Endodermal cell (in vitro differentiated cells): ENCODE measurements around the gene SSX5. TPM values are rescaled to one million over a fixed set of nuclear protein-coding genes. Genes with fewer than 3 reads are reported as not detected.
"Not testable (repeated sequence)": the region's sequence is repeated elsewhere in the genome, so short reads cannot be mapped to it uniquely, and the experiment has no call there.

Experiments used
- DNase-seq: peaks from one replicate; pipeline ENCODE4 v3.0.0-alpha.2; 2017
- H3K27ac ChIP-seq: 2 replicates; pipeline ENCODE4 v1.5.1; 2013; ENCODE audit warnings: mild to moderate bottlenecking, low read depth, low read length, moderate library complexity
- H3K27me3 ChIP-seq: 2 replicates; pipeline ENCODE4 v1.6.1; 2013; ENCODE audit warnings: mild to moderate bottlenecking, low read length, moderate library complexity; ENCODE audit not compliant: insufficient read depth, control insufficient read depth, poor library complexity, severe bottlenecking
- H3K36me3 ChIP-seq: 2 replicates; pipeline ENCODE4 v1.7.0; 2013; ENCODE audit warnings: mild to moderate bottlenecking, low read length, moderate library complexity; ENCODE audit not compliant: control insufficient read depth, insufficient read depth
- H3K4me1 ChIP-seq: one replicate; pipeline ENCODE4 v1.7.0; 2013; ENCODE audit warnings: low read length; ENCODE audit not compliant: control insufficient read depth, insufficient read depth
- H3K4me3 ChIP-seq: 2 replicates; pipeline ENCODE4 v1.5.1; 2013; ENCODE audit warnings: mild to moderate bottlenecking, low read length, moderate library complexity
- H3K9ac ChIP-seq: 2 replicates; pipeline ENCODE4 v1.6.1; 2013; ENCODE audit warnings: mild to moderate bottlenecking, low read length, moderate library complexity; ENCODE audit not compliant: poor library complexity, severe bottlenecking; ENCODE audit errors: extremely low read depth
- H3K9me3 ChIP-seq: 2 replicates; pipeline ENCODE4 v1.6.1; 2013; ENCODE audit warnings: mild to moderate bottlenecking, low read length, moderate library complexity; ENCODE audit not compliant: control insufficient read depth
- H3K27ac Mint-ChIP-seq: 2 replicates; pipeline ENCODE4 v1.8.0; 2020; ENCODE audit warnings: mixed read lengths
- H3K27me3 Mint-ChIP-seq: 2 replicates; pipeline ENCODE4 v1.8.0; 2021; ENCODE audit warnings: mild to moderate bottlenecking, mixed read lengths; ENCODE audit not compliant: insufficient read depth
- H3K36me3 Mint-ChIP-seq: 2 replicates; pipeline ENCODE4 v1.8.0; 2020; ENCODE audit warnings: low read depth, mixed read lengths
- H3K4me1 Mint-ChIP-seq: 2 replicates; pipeline ENCODE4 v1.8.0; 2020; ENCODE audit warnings: mixed read lengths
- H3K4me3 Mint-ChIP-seq: 2 replicates; pipeline ENCODE4 v1.8.0; 2020; ENCODE audit warnings: mild to moderate bottlenecking, moderate library complexity, mixed read lengths
- H3K9me3 Mint-ChIP-seq: 2 replicates; pipeline ENCODE4 v1.8.0; 2020; ENCODE audit warnings: mild to moderate bottlenecking, mixed read lengths
- WGBS, 2 experiments: methylation state at CpG; one replicate each; pipeline versions ENCODE4 v1.1.5 to v1.1.7; 2013; ENCODE audit warnings: missing lambda C conversion rate in 2 of 2, mixed read lengths in 1 of 2; ENCODE audit not compliant: insufficient coverage in 1 of 2, insufficient read length in 1 of 2; 5-methylcytosine and 5-hydroxymethylcytosine counted together
- total RNA-seq, 2 donors: library from RNA; stranded (reverse); fragmentation: NEBNext Ultra II Directional in 1 of 2; extraction: Animal tissue kit (Norgen Biotek cat#: 25700) in 1 of 2; gene quantifications; 2 replicates in 1 of 2; 3 replicates in 1 of 2; pipeline ENCODE4 v1.2.1, GENCODE V29; 2021
- TF ChIP-seq, protein P1 (sequence below): fragments of 200-600 bp; sonication (generic); conservative IDR thresholded peaks from 2 replicates; pipeline ENCODE4 v1.5.0; 2021; ENCODE audit warnings: antibody characterized with exemption, mild to moderate bottlenecking

Gene SSX5
- total RNA-seq, 2 donors from 2014 or later, result not detected

DNA sequence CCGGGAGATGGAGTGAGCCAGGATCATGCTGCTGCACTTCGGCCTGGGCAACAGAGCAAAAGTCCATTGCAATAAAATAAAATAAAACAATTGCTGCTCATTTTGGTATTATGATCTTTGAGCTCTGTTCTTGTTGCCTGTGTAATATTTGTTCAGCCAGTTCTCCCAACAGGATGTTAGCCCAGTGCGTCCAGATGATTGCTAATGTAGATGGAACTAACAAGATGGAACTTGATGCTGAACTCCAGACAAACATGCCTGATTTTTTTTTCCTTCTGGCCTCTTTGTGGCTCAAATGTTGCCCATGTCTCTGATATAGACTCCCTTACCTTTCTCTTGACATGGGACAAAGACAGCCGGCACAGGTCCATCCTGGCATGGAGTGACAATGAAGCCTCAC is 15.8 kb downstream of the SSX5 start:
- no peak overlapping the region for H3K27ac Mint-ChIP-seq
- no peak overlapping the region for H3K4me3 Mint-ChIP-seq
- no peaks in the 10 kb centered on the region for H3K36me3 Mint-ChIP-seq

DNA sequence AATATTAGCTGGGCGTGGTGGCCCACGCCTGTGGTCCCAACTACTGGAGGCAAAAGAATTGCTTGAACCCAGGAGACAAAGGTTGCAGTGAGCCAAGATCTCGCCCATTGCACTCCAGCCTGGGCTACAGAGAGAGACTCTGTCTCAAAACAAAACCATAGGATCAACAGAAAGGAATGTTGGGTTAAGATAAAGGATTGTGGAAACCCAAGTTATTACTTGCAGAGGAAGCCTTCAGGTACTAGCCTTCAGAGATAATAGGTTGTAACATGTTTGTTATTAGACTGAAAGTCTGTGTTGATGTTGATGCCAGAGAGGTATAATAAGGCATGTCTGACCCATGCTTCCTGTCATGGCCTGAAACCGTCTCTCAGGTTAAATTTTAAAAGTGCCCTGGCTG is 16.9 kb downstream of the SSX5 start:
- no peak for DNase-seq
- WGBS, 2 experiments, result 92 to 95% methylated on average over 2 to 4 of the region's 4 CpGs
- no peaks in the 10 kb centered on the region for H3K27me3 ChIP-seq

More for the DNA sequence above, 15.8 kb downstream of the SSX5 start:
- Mint-ChIP-seq H3K9me3 (peaks cover 70% of the 10 kb centered on the region), H3K27me3 (no peaks in the 10 kb centered on the region), H3K4me1 (no peaks in the 10 kb centered on the region)
- no peak for DNase-seq
- Histone ChIP-seq H3K9ac (no peak overlapping the region), H3K9me3 (no peaks in the 10 kb centered on the region), H3K4me3 (no peak overlapping the region), H3K36me3 (no peaks in the 10 kb centered on the region), H3K27me3 (no peaks in the 10 kb centered on the region), H3K4me1 (no peaks in the 10 kb centered on the region), H3K27ac (no peak overlapping the region)
- TF ChIP-seq, protein P1, sequence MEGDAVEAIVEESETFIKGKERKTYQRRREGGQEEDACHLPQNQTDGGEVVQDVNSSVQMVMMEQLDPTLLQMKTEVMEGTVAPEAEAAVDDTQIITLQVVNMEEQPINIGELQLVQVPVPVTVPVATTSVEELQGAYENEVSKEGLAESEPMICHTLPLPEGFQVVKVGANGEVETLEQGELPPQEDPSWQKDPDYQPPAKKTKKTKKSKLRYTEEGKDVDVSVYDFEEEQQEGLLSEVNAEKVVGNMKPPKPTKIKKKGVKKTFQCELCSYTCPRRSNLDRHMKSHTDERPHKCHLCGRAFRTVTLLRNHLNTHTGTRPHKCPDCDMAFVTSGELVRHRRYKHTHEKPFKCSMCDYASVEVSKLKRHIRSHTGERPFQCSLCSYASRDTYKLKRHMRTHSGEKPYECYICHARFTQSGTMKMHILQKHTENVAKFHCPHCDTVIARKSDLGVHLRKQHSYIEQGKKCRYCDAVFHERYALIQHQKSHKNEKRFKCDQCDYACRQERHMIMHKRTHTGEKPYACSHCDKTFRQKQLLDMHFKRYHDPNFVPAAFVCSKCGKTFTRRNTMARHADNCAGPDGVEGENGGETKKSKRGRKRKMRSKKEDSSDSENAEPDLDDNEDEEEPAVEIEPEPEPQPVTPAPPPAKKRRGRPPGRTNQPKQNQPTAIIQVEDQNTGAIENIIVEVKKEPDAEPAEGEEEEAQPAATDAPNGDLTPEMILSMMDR, result no peak
- WGBS, 2 experiments, result 100% methylated on average over 4 of the region's 4 CpGs; no CpG with 5 or more reads in 1 of the 2 experiments

DNA sequence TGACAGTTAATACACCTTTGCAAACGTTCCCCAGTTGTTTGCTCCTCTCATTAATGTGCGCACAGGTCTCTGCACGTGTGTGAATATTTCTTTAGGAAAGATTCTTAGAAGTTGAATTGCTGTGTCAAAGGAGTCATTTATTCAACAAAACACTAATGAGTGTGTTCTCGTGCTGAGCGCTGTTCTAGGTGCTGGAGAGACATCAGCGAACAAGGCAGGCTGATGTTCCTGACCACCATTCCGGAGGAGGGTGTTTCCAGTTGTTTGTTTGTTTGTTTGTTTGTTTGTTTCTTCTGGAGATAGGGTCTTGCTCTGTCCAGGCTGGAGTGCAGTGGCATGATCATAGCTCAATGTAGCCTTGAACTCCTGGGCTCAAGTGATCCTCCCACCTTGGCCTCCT is 30.3 kb downstream of the SSX5 start:
- peaks cover 10% of the 10 kb centered on the region for H3K27me3 Mint-ChIP-seq
- not testable (repeated sequence) for H3K4me1 ChIP-seq, H3K4me3 ChIP-seq, DNase-seq, H3K27ac Mint-ChIP-seq, H3K27ac ChIP-seq, H3K9me3 ChIP-seq, H3K36me3 Mint-ChIP-seq, H3K4me3 Mint-ChIP-seq, H3K9ac ChIP-seq, H3K36me3 ChIP-seq, H3K4me1 Mint-ChIP-seq, H3K27me3 ChIP-seq
- H3K9me3 Mint-ChIP-seq, result peaks cover 59% of the 10 kb centered on the region
- 85 to 90% methylated on average over 2 to 4 of the region's 7 CpGs for WGBS, 2 experiments

More for the DNA sequence above, 16.9 kb downstream of the SSX5 start:
- H3K27ac ChIP-seq, result no peak overlapping the region
- Mint-ChIP-seq H3K9me3 (peaks cover 69% of the 10 kb centered on the region), H3K36me3 (no peaks in the 10 kb centered on the region), H3K27me3 (no peaks in the 10 kb centered on the region), H3K4me3 (no peak overlapping the region), H3K4me1 (no peaks in the 10 kb centered on the region), H3K27ac (no peak overlapping the region)
- H3K9me3 ChIP-seq, result no peaks in the 10 kb centered on the region
- H3K36me3 ChIP-seq, result no peaks in the 10 kb centered on the region
- no peaks in the 10 kb centered on the region for H3K4me1 ChIP-seq
- H3K4me3 ChIP-seq, result no peak overlapping the region
- TF ChIP-seq, protein P1, result no peak
- H3K9ac ChIP-seq, result no peak overlapping the region

DNA sequence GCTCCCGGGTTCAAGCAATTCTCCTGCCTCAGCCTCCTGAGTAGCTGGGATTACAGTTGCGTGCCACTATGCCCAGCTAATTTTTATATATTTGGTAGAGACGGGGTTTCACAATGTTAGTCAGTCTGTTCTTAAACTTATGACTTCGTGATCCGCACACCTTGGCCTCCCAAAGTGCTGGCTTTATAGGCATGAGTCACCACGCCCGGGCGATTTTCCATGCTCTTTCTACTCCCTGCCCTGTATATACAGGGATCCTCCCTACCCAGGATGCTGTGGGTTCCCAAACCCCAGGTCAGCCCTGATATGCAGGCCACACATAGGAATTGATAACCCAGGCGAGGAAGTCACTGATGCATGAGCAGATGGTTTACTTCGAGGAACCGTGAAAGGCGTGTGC is 31.4 kb downstream of the SSX5 start:
- Histone ChIP-seq H3K27me3 (no peaks in the 10 kb centered on the region), H3K4me3 (no peak overlapping the region), H3K9ac (no peak overlapping the region), H3K27ac (no peak overlapping the region), H3K4me1 (peaks cover 2% of the 10 kb centered on the region), H3K9me3 (no peaks in the 10 kb centered on the region), H3K36me3 (no peaks in the 10 kb centered on the region)
- peaks cover 54% of the 10 kb centered on the region for H3K9me3 Mint-ChIP-seq
- WGBS, 2 experiments, result 97 to 100% methylated on average over 6 to 12 of the region's 12 CpGs
- H3K4me3 Mint-ChIP-seq, result no peak overlapping the region
- H3K36me3 Mint-ChIP-seq, result no peaks in the 10 kb centered on the region
- H3K4me1 Mint-ChIP-seq, result peaks cover 3% of the 10 kb centered on the region
- DNase-seq, result no peak
- H3K27me3 Mint-ChIP-seq, result peaks cover 10% of the 10 kb centered on the region
- TF ChIP-seq, protein P1, result no peak
- no peak overlapping the region for H3K27ac Mint-ChIP-seq
